ENCODE measurements around the gene RFK. TPM values are rescaled to one million over a fixed set of nuclear protein-coding genes. Genes with fewer than 3 reads are reported as not detected.
A peak's percentile ranks its signal among the peaks of the same experiment; 100 is the strongest.
"Not testable (repeated sequence)": the region's sequence is repeated elsewhere in the genome, so short reads cannot be mapped to it uniquely, and the experiment has no call there.

The RFK gene
- total RNA-seq (17.0 TPM), polyA plus RNA-seq (16.2 TPM)
- long read RNA-seq, donor 1, partial matches to known transcripts, result 0 of 2 reads
- long read RNA-seq, donor 1, other reads (novel, unspliced or antisense), result 0 of 2 reads
- long read RNA-seq, donor 2, result 0 reads
- long read RNA-seq, donor 3, transcript RFK-201 (4 exons, 2,684 nt), result major isoform, 10 of 10 reads
- long read RNA-seq, donor 3, partial matches to known transcripts, result 0 of 10 reads
- long read RNA-seq, donor 3, other reads (novel, unspliced or antisense), result 0 of 10 reads
- long read RNA-seq, donor 4, partial matches to known transcripts, result 0 of 4 reads
- long read RNA-seq, donor 4, other reads (novel, unspliced or antisense), result 0 of 4 reads
- long read RNA-seq, donor 5, transcript RFK-201 (4 exons, 2,684 nt), result major isoform, 10 of 10 reads
- long read RNA-seq, donor 5, partial matches to known transcripts, result 0 of 10 reads
- long read RNA-seq, donor 5, other reads (novel, unspliced or antisense), result 0 of 10 reads
- long read RNA-seq, donor 6, transcript RFK-201 (4 exons, 2,684 nt), result major isoform, 12 of 13 reads
- long read RNA-seq, donor 6, partial matches to known transcripts, result 0 of 13 reads
- long read RNA-seq, donor 6, other reads (novel, unspliced or antisense), result 0 of 13 reads
- long read RNA-seq, donor 7, transcript RFK-201 (4 exons, 2,684 nt), result major isoform, 14 of 14 reads
- long read RNA-seq, donor 7, partial matches to known transcripts, result 0 of 14 reads
- long read RNA-seq, donor 7, other reads (novel, unspliced or antisense), result 0 of 14 reads
- long read RNA-seq, donor 8, transcript RFK-201 (4 exons, 2,684 nt), result major isoform, 6 of 6 reads
- long read RNA-seq, donor 8, partial matches to known transcripts, result 0 of 6 reads
- long read RNA-seq, donor 8, other reads (novel, unspliced or antisense), result 0 of 6 reads
- long read RNA-seq, donor 9, transcript RFK-201 (4 exons, 2,684 nt), result major isoform, 7 of 7 reads
- long read RNA-seq, donor 9, partial matches to known transcripts, result 0 of 7 reads
- long read RNA-seq, donor 9, other reads (novel, unspliced or antisense), result 0 of 7 reads
- long read RNA-seq, donor 10, transcript RFK-201 (4 exons, 2,684 nt), result major isoform, 7 of 7 reads
- long read RNA-seq, donor 10, partial matches to known transcripts, result 0 of 7 reads
- long read RNA-seq, donor 10, other reads (novel, unspliced or antisense), result 0 of 7 reads

DNA sequence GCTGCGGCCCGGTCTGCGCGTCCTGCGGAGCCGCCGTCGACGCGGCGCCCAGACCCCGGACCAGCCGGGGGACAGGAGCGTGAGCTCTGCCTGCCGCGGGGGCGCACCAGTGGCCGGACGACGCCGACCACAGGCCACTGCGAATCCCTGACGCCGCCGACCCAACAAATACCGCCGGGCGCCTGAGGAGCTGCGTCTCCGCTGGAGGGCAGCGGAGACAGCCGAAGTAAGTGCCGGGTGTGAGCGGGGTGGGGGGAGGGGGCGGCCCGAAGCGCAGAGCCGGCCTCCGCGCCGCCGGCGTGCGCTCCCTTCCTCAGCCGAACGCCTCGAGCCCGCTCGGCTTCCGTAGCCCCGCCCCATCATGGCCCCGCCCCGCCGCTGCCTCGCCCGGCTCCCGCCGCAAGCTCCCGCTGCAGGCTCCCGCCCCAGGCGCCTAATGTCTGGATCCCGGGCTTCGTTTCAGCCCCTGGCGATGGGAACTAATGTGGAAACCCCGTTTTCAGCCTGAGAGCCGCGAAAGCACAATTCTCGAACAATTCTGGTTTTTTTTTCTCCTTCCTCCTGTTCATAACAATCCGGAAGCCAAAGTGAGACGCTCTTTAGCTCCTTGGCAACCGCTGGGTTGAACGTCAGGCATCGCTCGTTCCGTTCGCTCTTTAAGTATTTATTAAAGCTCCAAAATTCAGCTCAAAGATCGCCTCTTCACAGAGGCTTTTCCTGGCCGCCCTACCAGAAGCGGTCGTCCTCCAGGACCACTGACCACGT, at the start of gene RFK:
Gene RFK, minus strand, starts transcription at position 232 of the 765 bp plus-strand sequence. CDS start 255 bp downstream, outside the sequence.
- Histone ChIP-seq H3K27ac (ENCODE audit: low read depth in 1 of 2, low read length in 1 of 2) (peak within 1 kb of the TSS; percentile 85 to 94), H3K4me3 (ENCODE audit: low read length in 2 of 2) (peak within 1 kb of the TSS; percentile 96 to 99), H3K27me3 (ENCODE audit: control insufficient read depth in 2 of 2, insufficient read depth in 1 of 2, low read length in 1 of 2) (no peaks in the 10 kb centered on the region), H3K9me3 (ENCODE audit: control insufficient read depth in 2 of 2, insufficient read depth in 1 of 2, low read length in 1 of 2) (peaks cover 0 to 4% of the 10 kb centered on the region in 2 donors), H3K36me3 (ENCODE audit: control insufficient read depth in 2 of 2, insufficient read depth in 2 of 2, low read length in 1 of 2) (peaks cover 0 to under 1% of the 10 kb centered on the region in 2 donors), H3K4me1 (ENCODE audit: control insufficient read depth in 2 of 2, insufficient read depth in 2 of 2, low read length in 2 of 2) (peaks cover 4 to 5% of the 10 kb centered on the region in 2 donors)
- DNase-seq (ENCODE audit: low read depth in 6 of 9, low spot score in 9 of 9), result peak; percentile 74 to 94 (median 87)
- under 1% methylated on average over 81 of the region's 81 CpGs for WGBS

DNA sequence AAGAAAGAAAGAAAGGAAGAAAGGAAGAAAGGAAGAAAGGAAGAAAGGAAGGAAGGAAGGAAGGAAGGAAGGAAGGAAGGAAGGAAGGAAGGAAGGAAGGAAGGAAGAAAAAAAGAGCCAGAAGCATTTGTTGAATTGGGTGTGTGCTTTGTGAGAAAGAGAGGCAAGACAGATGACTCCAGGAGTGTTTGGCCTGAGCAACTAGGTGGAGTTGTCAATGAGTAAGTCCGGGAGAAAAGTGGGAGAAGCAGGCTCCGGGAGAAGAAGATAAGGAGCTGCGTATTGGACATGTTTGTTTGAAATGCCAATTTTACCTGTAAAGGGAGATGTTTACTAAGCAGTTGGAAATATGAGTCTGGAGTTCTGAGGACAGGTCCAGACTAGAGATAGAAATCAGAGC, 49.7 kb upstream of the RFK start:
- no peak for DNase-seq (ENCODE audit: low read depth in 6 of 9, low spot score in 9 of 9)
- 96% methylated on average over 3 of the region's 3 CpGs for WGBS
- H3K27me3 ChIP-seq (ENCODE audit: control insufficient read depth in 2 of 2, insufficient read depth in 1 of 2, low read length in 1 of 2), result no peaks in the 10 kb centered on the region
- H3K9me3 ChIP-seq (ENCODE audit: control insufficient read depth in 2 of 2, insufficient read depth in 1 of 2, low read length in 1 of 2), result no peaks in the 10 kb centered on the region
- no peaks in the 10 kb centered on the region for H3K4me1 ChIP-seq (ENCODE audit: control insufficient read depth in 2 of 2, insufficient read depth in 2 of 2, low read length in 2 of 2)
- H3K4me3 ChIP-seq (ENCODE audit: low read length in 2 of 2), result no peak overlapping the region
- H3K27ac ChIP-seq (ENCODE audit: low read depth in 1 of 2, low read length in 1 of 2), result no peak overlapping the region
- H3K36me3 ChIP-seq (ENCODE audit: control insufficient read depth in 2 of 2, insufficient read depth in 2 of 2, low read length in 1 of 2), result no peaks in the 10 kb centered on the region

DNA sequence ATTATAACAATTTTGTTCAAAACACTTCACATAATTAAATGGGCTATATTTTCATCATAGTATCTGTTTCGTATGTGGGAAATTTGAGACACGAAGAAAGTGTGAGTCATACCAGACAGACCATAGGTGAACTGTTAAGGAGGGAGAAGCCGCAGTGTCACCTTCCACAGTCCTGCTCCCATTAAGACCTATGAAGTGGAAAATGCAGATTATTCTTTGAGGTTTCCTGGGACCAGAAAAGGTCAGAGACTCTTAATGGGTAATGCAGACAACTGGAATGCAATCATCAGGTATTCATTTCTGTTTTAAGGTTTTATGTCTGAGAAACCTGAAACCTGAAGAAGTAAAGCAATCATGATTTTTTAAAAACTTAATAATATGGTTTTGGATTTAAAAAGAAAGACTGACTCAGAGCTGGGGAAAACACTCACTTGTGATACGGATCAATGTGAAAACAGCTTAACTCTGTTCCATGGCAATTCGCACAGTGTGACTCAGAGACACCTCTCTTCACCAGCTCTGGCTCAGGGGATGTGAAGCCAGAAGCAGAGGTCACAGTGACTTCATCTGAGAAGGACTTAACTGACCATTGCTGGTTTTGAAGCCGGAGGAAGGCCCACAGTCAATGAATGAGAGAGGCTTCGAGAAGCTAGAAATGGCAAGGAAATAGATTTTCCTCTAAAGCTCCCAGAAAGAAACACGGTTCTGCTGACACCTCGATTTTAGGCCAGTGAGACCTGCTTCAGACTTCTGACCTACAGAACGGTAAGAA, 47.5 kb upstream of the RFK start:
- H3K4me1 ChIP-seq (ENCODE audit: control insufficient read depth in 2 of 2, insufficient read depth in 2 of 2, low read length in 2 of 2), result no peaks in the 10 kb centered on the region
- H3K27ac ChIP-seq (ENCODE audit: low read depth in 1 of 2, low read length in 1 of 2), result no peak overlapping the region
- whole genome bisulfite sequencing, result 94% methylated on average over 10 of the region's 10 CpGs
- DNase-seq (ENCODE audit: low read depth in 6 of 9, low spot score in 9 of 9), result no peak
- H3K27me3 ChIP-seq (ENCODE audit: control insufficient read depth in 2 of 2, insufficient read depth in 1 of 2, low read length in 1 of 2), result no peaks in the 10 kb centered on the region
- no peaks in the 10 kb centered on the region for H3K36me3 ChIP-seq (ENCODE audit: control insufficient read depth in 2 of 2, insufficient read depth in 2 of 2, low read length in 1 of 2)
- no peaks in the 10 kb centered on the region for H3K9me3 ChIP-seq (ENCODE audit: control insufficient read depth in 2 of 2, insufficient read depth in 1 of 2, low read length in 1 of 2)
- H3K4me3 ChIP-seq (ENCODE audit: low read length in 2 of 2), result no peak overlapping the region

DNA sequence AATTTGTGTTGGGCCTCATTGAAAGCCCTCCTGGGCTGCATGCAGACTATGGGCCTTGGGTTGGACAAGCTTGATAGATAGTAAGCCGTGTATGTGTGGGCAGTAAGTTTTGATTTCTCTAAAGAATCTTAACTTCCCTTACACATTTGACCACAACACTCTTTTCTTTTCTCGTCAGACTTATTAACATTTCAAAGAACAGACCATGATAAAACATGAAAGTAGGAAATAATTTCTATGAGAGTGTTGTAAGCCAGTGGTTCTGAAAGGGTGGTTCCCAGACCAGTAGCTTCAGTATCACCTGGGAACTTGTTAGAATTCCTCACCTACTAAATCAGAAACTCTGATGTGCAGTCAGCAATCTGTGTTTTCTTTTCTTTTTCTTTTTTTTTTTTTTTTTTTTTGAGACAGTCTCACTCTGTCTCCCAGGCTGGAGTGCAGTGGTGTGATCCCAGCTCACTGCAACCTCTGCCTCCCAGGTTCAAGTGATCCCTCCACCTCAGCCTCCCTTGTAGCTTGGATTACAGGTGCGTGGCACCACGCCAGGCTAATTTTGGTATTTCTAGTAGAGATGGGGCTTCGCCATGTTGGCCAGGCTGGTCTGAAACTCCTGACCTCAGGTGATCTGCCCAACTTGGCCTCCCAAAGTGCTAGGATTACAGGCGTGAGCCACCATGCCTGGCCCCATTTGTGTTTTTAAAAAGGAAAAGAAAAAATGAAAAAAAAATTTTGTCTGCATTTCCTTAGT, 44.8 kb upstream of the RFK start:
- no peaks in the 10 kb centered on the region for H3K9me3 ChIP-seq (ENCODE audit: control insufficient read depth in 2 of 2, insufficient read depth in 1 of 2, low read length in 1 of 2)
- no peak overlapping the region for H3K4me3 ChIP-seq (ENCODE audit: low read length in 2 of 2)
- H3K36me3 ChIP-seq (ENCODE audit: control insufficient read depth in 2 of 2, insufficient read depth in 2 of 2, low read length in 1 of 2), result no peaks in the 10 kb centered on the region
- DNase-seq (ENCODE audit: low read depth in 6 of 9, low spot score in 9 of 9), result no peak
- H3K27me3 ChIP-seq (ENCODE audit: control insufficient read depth in 2 of 2, insufficient read depth in 1 of 2, low read length in 1 of 2), result no peaks in the 10 kb centered on the region
- 92% methylated on average over 6 of the region's 6 CpGs for WGBS
- no peak overlapping the region for H3K27ac ChIP-seq (ENCODE audit: low read depth in 1 of 2, low read length in 1 of 2)
- no peaks in the 10 kb centered on the region for H3K4me1 ChIP-seq (ENCODE audit: control insufficient read depth in 2 of 2, insufficient read depth in 2 of 2, low read length in 2 of 2)

DNA sequence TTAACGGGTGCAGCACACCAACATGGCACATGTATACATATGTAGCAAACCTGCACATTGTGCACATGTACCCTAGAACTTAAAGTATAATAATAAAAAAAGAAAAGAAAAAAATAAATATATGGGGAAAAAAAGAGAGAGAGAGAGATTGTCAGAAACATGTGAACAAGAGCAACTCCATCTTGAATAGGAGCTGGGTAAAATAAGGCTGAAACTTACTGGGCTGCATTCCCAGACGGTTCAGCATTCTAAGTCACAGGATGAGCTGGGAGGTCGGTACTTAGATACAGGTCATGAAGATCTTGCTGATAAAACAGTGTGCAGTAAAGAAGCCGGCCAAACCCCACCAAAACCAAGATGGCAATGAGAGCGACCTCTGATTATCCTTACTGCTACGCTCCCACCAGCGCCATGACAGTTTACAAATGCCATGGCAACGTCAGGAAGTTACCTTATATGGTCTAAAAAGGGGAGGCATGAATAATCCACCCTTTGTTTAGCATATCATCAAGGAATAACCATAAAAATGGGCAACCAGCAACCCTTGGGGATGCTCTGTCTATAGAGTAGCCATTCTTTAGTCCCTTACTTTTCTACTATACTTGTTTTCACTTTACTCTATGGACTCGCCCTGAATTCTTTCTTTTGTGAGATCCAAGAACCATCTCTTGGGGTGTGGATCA, 42.9 kb upstream of the RFK start:
- H3K36me3 ChIP-seq (ENCODE audit: control insufficient read depth in 2 of 2, insufficient read depth in 2 of 2, low read length in 1 of 2); DNase-seq (ENCODE audit: low read depth in 6 of 9, low spot score in 9 of 9); H3K27ac ChIP-seq (ENCODE audit: low read depth in 1 of 2, low read length in 1 of 2); H3K27me3 ChIP-seq (ENCODE audit: control insufficient read depth in 2 of 2, insufficient read depth in 1 of 2, low read length in 1 of 2); H3K9me3 ChIP-seq (ENCODE audit: control insufficient read depth in 2 of 2, insufficient read depth in 1 of 2, low read length in 1 of 2); H3K4me1 ChIP-seq (ENCODE audit: control insufficient read depth in 2 of 2, insufficient read depth in 2 of 2, low read length in 2 of 2); H3K4me3 ChIP-seq (ENCODE audit: low read length in 2 of 2): not testable (repeated sequence)
- 86% methylated on average over 9 of the region's 9 CpGs for WGBS

DNA sequence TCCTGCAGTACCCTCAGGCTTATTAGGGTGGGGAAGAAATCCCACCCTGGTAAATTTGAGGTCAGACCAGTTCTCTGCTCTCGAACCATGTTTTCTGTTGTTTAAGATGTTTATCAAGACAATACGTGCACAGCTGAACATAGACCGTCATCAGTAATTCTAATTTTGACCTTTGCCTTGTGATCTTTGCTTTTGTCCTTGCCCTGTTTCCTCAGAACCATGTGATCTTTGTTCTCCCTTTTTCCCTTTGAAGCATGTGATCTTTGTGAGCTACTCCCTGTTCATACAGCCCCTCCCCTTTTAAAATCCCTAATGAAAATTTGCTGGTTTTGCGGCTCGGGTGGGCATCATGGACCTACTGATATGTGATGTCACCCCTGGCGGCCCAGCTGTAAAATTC, 40.7 kb upstream of the RFK start:
- not testable (repeated sequence) for H3K27me3 ChIP-seq (ENCODE audit: control insufficient read depth in 2 of 2, insufficient read depth in 1 of 2, low read length in 1 of 2); DNase-seq (ENCODE audit: low read depth in 6 of 9, low spot score in 9 of 9); H3K9me3 ChIP-seq (ENCODE audit: control insufficient read depth in 2 of 2, insufficient read depth in 1 of 2, low read length in 1 of 2); H3K4me3 ChIP-seq (ENCODE audit: low read length in 2 of 2); H3K4me1 ChIP-seq (ENCODE audit: control insufficient read depth in 2 of 2, insufficient read depth in 2 of 2, low read length in 2 of 2); H3K27ac ChIP-seq (ENCODE audit: low read depth in 1 of 2, low read length in 1 of 2); H3K36me3 ChIP-seq (ENCODE audit: control insufficient read depth in 2 of 2, insufficient read depth in 2 of 2, low read length in 1 of 2)
- 97% methylated on average over 6 of the region's 6 CpGs for WGBS

DNA sequence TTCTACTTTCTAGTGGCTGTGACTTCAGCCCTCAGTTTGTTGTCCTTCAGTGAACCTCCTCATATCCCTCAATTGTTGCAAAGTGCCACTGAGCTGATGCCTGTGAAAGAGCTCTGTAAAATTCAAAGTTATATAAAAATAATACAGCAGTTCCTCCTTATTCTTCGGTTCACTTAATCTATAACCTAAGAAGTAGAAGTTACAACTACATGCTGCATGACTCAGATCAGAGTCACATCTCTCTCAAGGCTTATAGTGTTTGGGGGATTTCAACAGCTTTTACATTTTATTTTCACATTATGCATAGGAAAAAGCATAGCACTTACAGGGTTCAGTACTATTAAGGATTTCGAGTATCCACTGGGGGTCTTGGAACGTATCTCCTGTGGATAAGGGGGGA, 39.6 kb upstream of the RFK start:
- DNase-seq (ENCODE audit: low read depth in 6 of 9, low spot score in 9 of 9), result no peak
- H3K4me3 ChIP-seq (ENCODE audit: low read length in 2 of 2), result no peak overlapping the region
- H3K27ac ChIP-seq (ENCODE audit: low read depth in 1 of 2, low read length in 1 of 2), result no peak overlapping the region
- H3K36me3 ChIP-seq (ENCODE audit: control insufficient read depth in 2 of 2, insufficient read depth in 2 of 2, low read length in 1 of 2), result no peaks in the 10 kb centered on the region
- no peaks in the 10 kb centered on the region for H3K27me3 ChIP-seq (ENCODE audit: control insufficient read depth in 2 of 2, insufficient read depth in 1 of 2, low read length in 1 of 2)
- 91% methylated on average over 3 of the region's 3 CpGs for WGBS
- H3K4me1 ChIP-seq (ENCODE audit: control insufficient read depth in 2 of 2, insufficient read depth in 2 of 2, low read length in 2 of 2), result no peaks in the 10 kb centered on the region
- no peaks in the 10 kb centered on the region for H3K9me3 ChIP-seq (ENCODE audit: control insufficient read depth in 2 of 2, insufficient read depth in 1 of 2, low read length in 1 of 2)
